ENCODE measurements around the gene EPC1. TPM values are rescaled to one million over a fixed set of nuclear protein-coding genes. Genes with fewer than 3 reads are reported as not detected.

Gene EPC1
- total RNA-seq, 2 experiments from 2014 or later, result 33.0 to 33.9 TPM

- DNase-seq (no peak), ATAC-seq (no peak)
- Mint-ChIP-seq H3K4me1 (ENCODE audit: low read depth) (peaks cover 77% of the 10 kb centered on the region), H3K27ac (peak overlapping the region; percentile 57), H3K4me3 (peak overlapping the region; percentile 16), H3K9me3 (peaks cover 5% of the 10 kb centered on the region), H3K27me3 (no peaks in the 10 kb centered on the region), H3K36me3 (ENCODE audit: low read depth) (peaks cover 46% of the 10 kb centered on the region)
- CTCF ChIA-PET, result interaction anchor here (0.8 to 1.7 kb wide), 4 partner anchors 8 to 45 kb away, joined by 3 to 8 read pairs (median 3); no protein-coding TSS in a partner anchor
- intact Hi-C loops (cut with micrococcal nuclease), result loop anchor here (10.0 kb wide), 1 partner anchor 287 kb away; the partner anchor contains the start of gene KIF5B
- no peak for TF ChIP-seq CTCF (IDR thresholded peaks at IDR 0.05)
- POLR2A ChIA-PET, result interaction anchor here (0.6 to 1.2 kb wide), 3 partner anchors 9 to 99 kb away, joined by 3 read pairs; no protein-coding TSS in a partner anchor
Observed at GRCh38 chr10:32341596-32341995, 5.4 kb downstream of the EPC1 start.

GRCh38 chr10:32340596-32341180 lies 6.3 kb downstream of the EPC1 start:
- ChIA-PET CTCF (interaction anchor here (1.2 to 6.7 kb wide), 2 partner anchors 44 to 85 kb away, joined by 3 to 25 read pairs; no protein-coding TSS in a partner anchor), POLR2A (interaction anchor here (1.2 kb wide), 1 partner anchor 8 kb away, joined by 3 read pairs; no protein-coding TSS in a partner anchor)
- no peak overlapping the region for H3K4me3 Mint-ChIP-seq
- no peaks in the 10 kb centered on the region for H3K27me3 Mint-ChIP-seq
- peaks cover 5% of the 10 kb centered on the region for H3K9me3 Mint-ChIP-seq
- no peak for TF ChIP-seq CTCF (IDR thresholded peaks at IDR 0.05)
- peak overlapping the region; percentile 64 for H3K27ac Mint-ChIP-seq
- H3K4me1 Mint-ChIP-seq (ENCODE audit: low read depth), result peaks cover 84% of the 10 kb centered on the region
- ATAC-seq, result peak; percentile 77
- peak; percentile 52 for DNase-seq
- intact Hi-C loops (cut with micrococcal nuclease), result loop anchor here (10.0 kb wide), 1 partner anchor 286 kb away; the partner anchor contains the start of gene KIF5B
- peaks cover 47% of the 10 kb centered on the region for H3K36me3 Mint-ChIP-seq (ENCODE audit: low read depth)

GRCh38 chr10:32338262-32338661 lies 8.7 kb downstream of the EPC1 start:
- intact Hi-C loops (cut with micrococcal nuclease), result no loop called here
- Mint-ChIP-seq H3K36me3 (ENCODE audit: low read depth) (peaks cover 47% of the 10 kb centered on the region), H3K4me1 (ENCODE audit: low read depth) (peaks cover 89% of the 10 kb centered on the region), H3K27ac (peak overlapping the region; percentile 62), H3K27me3 (no peaks in the 10 kb centered on the region), H3K9me3 (peaks cover 5% of the 10 kb centered on the region), H3K4me3 (no peak overlapping the region)
- TF ChIP-seq CTCF (IDR thresholded peaks at IDR 0.05), result no peak
- ATAC-seq, result no peak
- POLR2A ChIA-PET, result interaction anchor here (0.9 to 2.8 kb wide), 3 partner anchors 9 to 40 kb away, joined by 3 to 8 read pairs (median 7); no protein-coding TSS in a partner anchor
- CTCF ChIA-PET, result interaction anchor here (1.2 to 6.7 kb wide), 9 partner anchors 8 to 148 kb away, joined by 3 to 25 read pairs (median 9); no protein-coding TSS in a partner anchor
- DNase-seq, result no peak

- Mint-ChIP-seq H3K4me1 (ENCODE audit: low read depth) (peaks cover 90% of the 10 kb centered on the region), H3K27ac (peak overlapping the region; percentile 62), H3K4me3 (no peak overlapping the region), H3K36me3 (ENCODE audit: low read depth) (peaks cover 51% of the 10 kb centered on the region), H3K9me3 (peaks cover 5% of the 10 kb centered on the region), H3K27me3 (no peaks in the 10 kb centered on the region)
- no peak for TF ChIP-seq CTCF (IDR thresholded peaks at IDR 0.05)
- ATAC-seq (no peak), DNase-seq (no peak)
- ChIA-PET POLR2A (interaction anchor here (0.8 to 2.8 kb wide), 6 partner anchors 8 to 78 kb away, joined by 3 to 8 read pairs (median 6); no protein-coding TSS in a partner anchor), CTCF (interaction anchor here (0.7 to 6.7 kb wide), 9 partner anchors 9 to 147 kb away, joined by 3 to 25 read pairs (median 9); no protein-coding TSS in a partner anchor)
- intact Hi-C loops (cut with micrococcal nuclease), result no loop called here
Observed at GRCh38 chr10:32337350-32337749, 9.6 kb downstream of the EPC1 start.

- intact Hi-C loops (cut with micrococcal nuclease), result no loop called here
- Mint-ChIP-seq H3K9me3 (peaks cover 5% of the 10 kb centered on the region), H3K4me3 (peak overlapping the region; percentile 73), H3K27ac (peak overlapping the region; percentile 96), H3K36me3 (ENCODE audit: low read depth) (peaks cover 52% of the 10 kb centered on the region), H3K27me3 (no peaks in the 10 kb centered on the region), H3K4me1 (ENCODE audit: low read depth) (peaks cover 91% of the 10 kb centered on the region)
- TF ChIP-seq CTCF (IDR thresholded peaks at IDR 0.05), result no peak
- peak; percentile 40 for DNase-seq
- no peak for ATAC-seq
- POLR2A ChIA-PET, result interaction anchor here (0.5 to 5.3 kb wide), 8 partner anchors 9 to 791 kb away, joined by 3 to 50 read pairs (median 3); partner anchors contain the start of gene EPC1
- CTCF ChIA-PET, result interaction anchor here (1.3 to 6.7 kb wide), 7 partner anchors 9 to 78 kb away, joined by 3 to 25 read pairs (median 5); no protein-coding TSS in a partner anchor
Observed at GRCh38 chr10:32333849-32334248, 13.1 kb downstream of the EPC1 start.
